ENCODE measurements around the gene KRT23. TPM values are rescaled to one million over a fixed set of nuclear protein-coding genes. Genes with fewer than 3 reads are reported as not detected.

Gene KRT23
- total RNA-seq, 2 experiments from 2014 or later = not detected

GRCh38 chr17:40878044-40878443, 59.4 kb downstream of the KRT23 start:
- Mint-ChIP-seq H3K36me3 (ENCODE audit: low read depth) (no peaks in the 10 kb centered on the region), H3K27ac (no peak overlapping the region), H3K4me1 (ENCODE audit: low read depth) (no peaks in the 10 kb centered on the region), H3K9me3 (ENCODE audit: insufficient read depth) (no peaks in the 10 kb centered on the region), H3K27me3 (ENCODE audit: low read depth) (peaks cover 19% of the 10 kb centered on the region), H3K4me3 (no peak overlapping the region)
- ChIA-PET CTCF (no interaction called here), POLR2A (no interaction called here)
- no peak for DNase-seq
- ATAC-seq = no peak

DNA sequence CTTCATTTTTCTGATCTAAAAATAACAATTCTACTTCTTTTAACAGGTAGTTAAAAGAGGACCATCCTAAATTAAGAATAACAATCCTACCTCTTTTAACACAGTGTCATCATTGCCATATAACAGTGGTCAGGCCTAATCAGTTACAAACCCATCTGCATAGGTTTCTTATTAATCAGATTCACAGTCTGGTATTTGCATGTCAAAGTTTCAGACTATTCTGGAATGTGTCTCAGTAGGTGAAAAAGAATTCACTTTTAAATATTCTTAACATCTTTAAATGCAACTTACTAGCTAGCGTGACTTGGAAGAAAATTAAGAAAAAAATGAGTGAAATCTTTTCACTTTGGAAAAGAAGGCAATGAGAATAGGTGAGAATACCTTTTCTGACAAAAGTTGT, 63.6 kb downstream of the KRT23 start:
- no peak overlapping the region for H3K27ac Mint-ChIP-seq
- ATAC-seq (no peak), DNase-seq (no peak)
- POLR2A ChIA-PET = no interaction called here
- H3K36me3 Mint-ChIP-seq (ENCODE audit: low read depth) = no peaks in the 10 kb centered on the region
- H3K4me1 Mint-ChIP-seq (ENCODE audit: low read depth) = no peaks in the 10 kb centered on the region
- H3K9me3 Mint-ChIP-seq (ENCODE audit: insufficient read depth) = no peaks in the 10 kb centered on the region
- H3K27me3 Mint-ChIP-seq (ENCODE audit: low read depth) = peaks cover 31% of the 10 kb centered on the region
- CTCF ChIA-PET = interaction anchor here (1.2 to 1.5 kb wide), 3 partner anchors 11 to 15 kb away, joined by 3 to 4 read pairs (median 3); partner anchors contain the start of gene KRT20
- no peak overlapping the region for H3K4me3 Mint-ChIP-seq

DNA sequence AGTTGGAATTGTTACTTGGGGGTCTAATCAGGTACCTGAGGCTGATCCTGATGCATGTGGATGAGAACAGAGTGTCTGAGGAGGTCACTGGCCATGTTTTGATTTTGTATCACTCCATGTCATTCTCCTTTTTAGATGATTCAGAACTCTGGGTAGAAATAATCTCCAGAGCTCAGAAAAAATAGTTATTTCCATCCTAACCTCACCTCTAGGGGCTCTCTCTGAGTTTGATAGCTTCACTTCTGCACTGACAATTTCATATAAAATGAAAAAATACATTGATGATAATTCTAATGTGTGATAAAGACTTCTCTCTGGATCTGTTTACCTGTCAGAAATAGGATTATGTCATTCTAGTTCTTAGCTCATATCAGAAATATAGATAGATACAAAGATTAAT, 64.2 kb downstream of the KRT23 start:
- peaks cover 31% of the 10 kb centered on the region for H3K27me3 Mint-ChIP-seq (ENCODE audit: low read depth)
- H3K4me1 Mint-ChIP-seq (ENCODE audit: low read depth) = no peaks in the 10 kb centered on the region
- ChIA-PET POLR2A (no interaction called here), CTCF (interaction anchor here (1.2 to 1.5 kb wide), 3 partner anchors 10 to 14 kb away, joined by 3 to 4 read pairs (median 3); partner anchors contain the start of gene KRT20)
- no peaks in the 10 kb centered on the region for H3K9me3 Mint-ChIP-seq (ENCODE audit: insufficient read depth)
- no peak overlapping the region for H3K27ac Mint-ChIP-seq
- DNase-seq = no peak
- no peak for ATAC-seq
- H3K36me3 Mint-ChIP-seq (ENCODE audit: low read depth) = no peaks in the 10 kb centered on the region
- H3K4me3 Mint-ChIP-seq = no peak overlapping the region

Other genes starting within 250 kb of the KRT23 start
- not detected for gene KRT24, start 233.9 kb downstream of the KRT23 start, total RNA-seq
- not detected for gene KRT25, start 182.3 kb downstream of the KRT23 start, total RNA-seq
- not detected for gene KRT26, start 165.4 kb downstream of the KRT23 start, total RNA-seq
- gene KRT27, start 155.1 kb downstream of the KRT23 start, total RNA-seq = not detected
- gene KRT28, start 137.7 kb downstream of the KRT23 start, total RNA-seq = not detected
- gene KRT10, start 115.0 kb downstream of the KRT23 start, total RNA-seq = 10 to 100 TPM; 26.9 to 28.2 TPM
- not detected for gene KRT12, start 70.4 kb downstream of the KRT23 start, total RNA-seq
- not detected for gene KRT20, start 52.4 kb downstream of the KRT23 start, total RNA-seq
- not detected for gene KRT39, start 29.3 kb upstream of the KRT23 start, total RNA-seq
- not detected for gene KRT40, start 46.7 kb upstream of the KRT23 start, total RNA-seq
- not detected for gene KRTAP3-3, start 56.5 kb upstream of the KRT23 start, total RNA-seq
- not detected for gene KRTAP3-2, start 62.3 kb upstream of the KRT23 start, total RNA-seq
- gene KRTAP3-1, start 71.5 kb upstream of the KRT23 start, total RNA-seq = not detected
- gene KRTAP1-5, start 89.6 kb upstream of the KRT23 start, total RNA-seq = not detected
- gene KRTAP1-4, start 92.5 kb upstream of the KRT23 start, total RNA-seq = not detected
- gene KRTAP1-3, start 97.2 kb upstream of the KRT23 start, total RNA-seq = not detected
- not detected for gene KRTAP1-1, start 103.8 kb upstream of the KRT23 start, total RNA-seq
- gene KRTAP2-1, start 109.7 kb upstream of the KRT23 start, total RNA-seq = not detected
- not detected for gene KRTAP2-2, start 117.6 kb upstream of the KRT23 start, total RNA-seq
- not detected for gene KRTAP2-3, start 122.5 kb upstream of the KRT23 start, total RNA-seq
- not detected for gene KRTAP2-4, start 128.2 kb upstream of the KRT23 start, total RNA-seq
- not detected for gene KRTAP4-7, start 146.5 kb upstream of the KRT23 start, total RNA-seq
- not detected for gene KRTAP4-8, start 160.5 kb upstream of the KRT23 start, total RNA-seq
- not detected for gene KRTAP4-16, start 164.6 kb upstream of the KRT23 start, total RNA-seq
- gene KRTAP4-9, start 167.7 kb upstream of the KRT23 start, total RNA-seq = not detected
- gene KRTAP4-11, start 180.7 kb upstream of the KRT23 start, total RNA-seq = not detected
- gene KRTAP4-12, start 186.5 kb upstream of the KRT23 start, total RNA-seq = not detected
- gene KRTAP4-6, start 202.9 kb upstream of the KRT23 start, total RNA-seq = not detected
- gene KRTAP4-5, start 212.2 kb upstream of the KRT23 start, total RNA-seq = not detected
- not detected for gene KRTAP4-4, start 223.1 kb upstream of the KRT23 start, total RNA-seq
- not detected for gene KRTAP4-3, start 230.6 kb upstream of the KRT23 start, total RNA-seq
- gene KRTAP4-2, start 240.6 kb upstream of the KRT23 start, total RNA-seq = not detected
- not detected for gene KRTAP4-1, start 247.3 kb upstream of the KRT23 start, total RNA-seq

Measured in activated CD8-positive, alpha-beta T cell treated with anti-CD3 and anti-CD28 coated beads, Interleukin-2, amount 10 ng/mL, durations not matched to agents 7 days and 5 days (primary cell).